ENCODE data around the gene CA10.

DNA sequence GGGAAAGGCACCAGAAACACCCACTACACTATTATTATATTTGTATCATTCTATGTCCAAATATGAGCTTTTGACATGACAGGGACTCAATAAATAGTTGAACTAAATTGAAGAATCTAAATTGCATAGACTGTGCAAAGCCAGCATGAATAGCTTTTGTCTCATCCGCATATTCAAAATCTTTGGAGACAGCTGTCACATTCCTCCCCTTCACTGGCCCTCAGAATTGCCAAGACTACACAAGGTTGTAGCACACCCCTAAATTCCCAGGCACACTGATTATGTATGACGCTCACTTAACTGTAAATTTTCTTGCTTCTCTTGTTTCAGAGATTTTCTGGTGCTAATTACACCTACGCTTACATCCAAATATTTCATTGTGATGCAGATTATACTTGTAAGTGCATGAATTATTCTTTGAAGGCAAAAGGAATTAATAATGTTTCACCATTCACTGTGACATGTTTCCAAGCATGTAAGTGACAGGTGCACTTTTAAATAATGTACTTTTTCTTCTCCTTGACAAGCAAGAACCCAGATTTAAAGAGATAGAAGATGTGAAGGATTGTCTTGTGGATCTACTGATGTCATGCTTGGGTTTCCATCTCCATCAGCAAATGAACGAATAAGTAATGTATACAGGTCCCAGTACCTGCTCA, 47.5 kb downstream of the CA10 start:
- TF ChIP-seq CTCF (IDR thresholded peaks at IDR 0.05) (no peak), EP300 (IDR thresholded peaks at IDR 0.05) (no peak)

Data from sigmoid colon (tissue), 4 donors.